Measurements from ENCODE around the gene EPM2AIP1. TPM values are rescaled to one million over a fixed set of nuclear protein-coding genes. Genes with fewer than 3 reads are reported as not detected.
A peak's percentile ranks its signal among the peaks of the same experiment; 100 is the strongest.
"Not testable (repeated sequence)": the region's sequence is repeated elsewhere in the genome, so short reads cannot be mapped to it uniquely, and the experiment has no call there.

Gene EPM2AIP1
- total RNA-seq, 2 experiments from 2014 or later: 20.0 to 21.3 TPM

DNA sequence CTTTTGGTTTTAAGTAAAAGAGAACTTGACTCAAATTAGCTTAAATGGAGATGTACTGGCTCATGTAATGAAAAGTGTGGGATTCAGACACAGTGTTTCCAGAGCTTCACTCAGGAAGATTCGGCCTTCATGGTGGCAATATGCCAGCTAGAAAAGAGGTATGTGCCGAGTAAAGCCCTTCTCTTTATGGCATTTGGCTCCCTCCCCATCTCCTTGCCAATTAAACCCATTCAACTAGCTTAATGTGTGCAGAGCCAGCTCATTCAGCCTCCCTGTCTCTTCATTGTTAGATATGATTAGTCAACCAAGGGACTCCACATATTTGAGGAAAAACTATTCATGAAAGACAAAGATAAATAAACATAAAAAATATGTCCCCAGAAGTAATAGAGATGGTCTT lies 33.1 kb downstream of the EPM2AIP1 start:
- H3K4me1 Mint-ChIP-seq: peaks cover 15% of the 10 kb centered on the region
- no peaks in the 10 kb centered on the region for H3K9me3 Mint-ChIP-seq
- DNase-seq: no peak
- H3K27ac Mint-ChIP-seq: no peak overlapping the region
- no peaks in the 10 kb centered on the region for H3K36me3 Mint-ChIP-seq (ENCODE audit: low read depth)
- H3K27me3 Mint-ChIP-seq: no peaks in the 10 kb centered on the region
- no peak overlapping the region for H3K4me3 Mint-ChIP-seq
- ChIA-PET CTCF (interaction anchor here (0.7 to 1.1 kb wide), 3 partner anchors 27 to 47 kb away, joined by 3 to 4 read pairs (median 3); no protein-coding TSS in a partner anchor), POLR2A (no interaction called here)

DNA sequence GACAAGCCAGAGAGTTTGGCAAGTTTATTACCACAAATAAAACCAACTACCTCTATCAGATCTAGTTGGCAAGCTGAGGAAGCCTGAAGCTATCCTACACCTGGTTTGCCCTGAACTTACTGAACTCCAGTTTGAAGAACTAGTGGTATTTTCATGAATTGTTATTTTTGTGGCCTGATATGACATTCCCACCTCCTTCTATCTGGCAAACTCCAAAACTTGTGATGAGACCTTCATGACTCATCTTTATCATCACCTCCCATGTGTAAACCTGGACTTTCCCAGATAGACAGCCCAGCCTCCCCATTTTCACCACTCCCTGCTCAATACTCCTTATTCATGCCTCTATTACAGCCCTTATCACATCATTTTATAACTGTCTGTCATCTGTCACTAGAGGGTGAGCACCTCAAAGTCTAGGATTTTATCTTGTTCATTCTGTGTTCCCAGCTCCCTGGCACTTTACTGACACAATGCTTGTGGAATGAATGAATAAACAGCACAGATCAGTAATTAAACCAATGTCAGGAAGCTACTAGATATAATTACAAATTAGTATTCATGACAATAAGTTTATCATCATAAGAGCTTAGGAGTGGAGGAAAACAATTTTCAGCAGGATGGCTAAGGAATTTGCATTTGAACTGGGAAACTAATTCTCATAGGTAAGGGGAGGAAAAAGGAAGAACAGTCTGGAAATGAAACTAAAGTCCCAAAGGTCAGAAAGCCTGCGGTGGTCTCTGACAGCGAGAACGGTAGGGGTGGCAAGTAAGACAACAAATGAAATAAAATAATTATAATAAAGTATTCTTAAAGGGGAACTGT lies 34.9 kb downstream of the EPM2AIP1 start:
- Mint-ChIP-seq H3K4me1 (peaks cover 15% of the 10 kb centered on the region), H3K4me3 (no peak overlapping the region), H3K27ac (no peak overlapping the region), H3K27me3 (no peaks in the 10 kb centered on the region), H3K9me3 (no peaks in the 10 kb centered on the region), H3K36me3 (ENCODE audit: low read depth) (no peaks in the 10 kb centered on the region)
- POLR2A ChIA-PET: no interaction called here
- no peak for DNase-seq
- CTCF ChIA-PET: interaction anchor here (0.6 to 2.0 kb wide), 27 partner anchors 10 to 182 kb away, joined by 3 to 10 read pairs (median 4); partner anchors contain the start of genes EPM2AIP1 and TRANK1

GRCh38 chr3:36957063-36957462 lies 35.9 kb downstream of the EPM2AIP1 start:
- ChIA-PET POLR2A (no interaction called here), CTCF (interaction anchor here (1.0 to 2.0 kb wide), 7 partner anchors 9 to 20 kb away, joined by 3 to 10 read pairs (median 4); no protein-coding TSS in a partner anchor)
- no peaks in the 10 kb centered on the region for H3K27me3 Mint-ChIP-seq
- H3K4me1 Mint-ChIP-seq: peaks cover 15% of the 10 kb centered on the region
- no peak overlapping the region for H3K4me3 Mint-ChIP-seq
- no peaks in the 10 kb centered on the region for H3K9me3 Mint-ChIP-seq
- no peak for DNase-seq
- no peaks in the 10 kb centered on the region for H3K36me3 Mint-ChIP-seq (ENCODE audit: low read depth)
- H3K27ac Mint-ChIP-seq: no peak overlapping the region

DNA sequence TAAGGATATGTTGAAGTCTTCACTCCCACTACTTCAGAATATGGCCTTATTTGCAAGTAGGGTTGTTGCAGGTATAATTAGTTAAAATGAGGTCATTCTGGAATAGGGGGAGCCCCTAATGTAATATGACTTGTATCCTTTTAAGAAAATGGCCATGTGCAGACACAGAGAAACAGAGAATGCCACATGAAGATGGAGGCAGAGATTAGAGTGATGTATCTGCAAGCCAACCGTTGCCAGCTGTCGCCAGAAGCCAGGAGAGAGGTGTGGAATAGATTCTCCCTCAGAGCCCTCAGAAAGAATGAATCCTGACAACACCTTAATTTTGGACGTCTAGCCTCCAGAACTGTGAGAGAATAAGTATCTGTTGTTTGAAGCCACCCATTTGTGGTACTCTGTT lies 36.8 kb downstream of the EPM2AIP1 start:
- H3K36me3 Mint-ChIP-seq (ENCODE audit: low read depth): no peaks in the 10 kb centered on the region
- POLR2A ChIA-PET: no interaction called here
- no peaks in the 10 kb centered on the region for H3K9me3 Mint-ChIP-seq
- no peak for DNase-seq
- H3K4me3 Mint-ChIP-seq: no peak overlapping the region
- CTCF ChIA-PET: interaction anchor here (0.6 to 1.7 kb wide), 3 partner anchors 10 to 50 kb away, joined by 3 to 5 read pairs (median 4); no protein-coding TSS in a partner anchor
- no peaks in the 10 kb centered on the region for H3K27me3 Mint-ChIP-seq
- H3K4me1 Mint-ChIP-seq: peaks cover 15% of the 10 kb centered on the region
- H3K27ac Mint-ChIP-seq: no peak overlapping the region

DNA sequence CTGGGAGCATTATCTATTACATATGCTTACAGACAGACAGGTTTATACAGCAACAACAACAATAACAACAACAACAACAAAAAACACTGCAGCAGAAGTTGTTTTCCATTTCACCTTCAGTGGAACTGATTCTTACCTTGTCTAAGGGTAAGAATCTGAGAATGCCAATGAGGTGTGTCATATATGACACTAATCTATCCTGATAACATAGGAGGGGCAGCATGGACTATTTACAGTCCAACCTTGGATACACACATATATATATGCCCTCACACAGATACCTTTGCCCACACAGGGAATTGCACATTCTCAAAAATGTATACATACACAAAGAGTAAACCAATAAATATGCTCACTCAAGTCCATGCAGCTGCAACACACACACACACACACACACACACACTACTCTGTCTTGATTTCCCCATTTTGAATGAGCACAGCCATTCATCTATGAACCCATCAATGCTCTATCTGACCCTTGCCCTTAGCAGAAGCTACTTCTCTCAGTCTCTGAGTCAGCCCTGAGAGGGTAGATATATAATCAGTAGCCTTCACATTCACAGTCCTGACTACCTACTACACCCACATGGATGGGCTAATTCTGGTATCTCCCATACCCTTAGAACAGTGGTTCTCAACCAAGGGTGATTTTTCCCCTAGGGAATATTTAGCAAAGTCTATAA lies 38.3 kb downstream of the EPM2AIP1 start:
- POLR2A ChIA-PET: no interaction called here
- CTCF ChIA-PET: interaction anchor here (0.6 to 0.8 kb wide), 2 partner anchors 9 to 47 kb away, joined by 3 to 4 read pairs; no protein-coding TSS in a partner anchor
- DNase-seq: no peak
- Mint-ChIP-seq H3K36me3 (ENCODE audit: low read depth) (no peaks in the 10 kb centered on the region), H3K27ac (no peak overlapping the region), H3K27me3 (peaks cover 2% of the 10 kb centered on the region), H3K4me3 (no peak overlapping the region), H3K9me3 (peaks cover under 1% of the 10 kb centered on the region), H3K4me1 (peaks cover 15% of the 10 kb centered on the region)

DNA sequence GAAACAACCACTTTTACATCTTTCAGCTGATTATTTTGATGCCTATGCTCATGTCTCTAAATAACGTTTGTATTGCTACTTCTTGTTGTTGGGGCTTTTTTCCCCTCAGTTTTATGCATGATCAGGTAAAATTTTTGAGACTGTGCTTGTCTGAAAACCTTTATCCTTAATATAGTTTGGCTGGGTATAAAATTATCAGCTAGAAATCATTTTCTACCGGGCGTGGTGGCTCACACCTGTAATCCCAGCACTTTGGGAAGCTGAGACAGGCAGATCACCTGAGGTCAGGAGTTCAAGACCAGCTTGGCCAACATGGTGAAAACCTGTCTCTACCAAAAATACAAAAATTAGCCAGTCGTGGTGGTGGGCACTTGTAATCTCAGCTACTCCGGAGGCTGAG lies 45.1 kb downstream of the EPM2AIP1 start:
- POLR2A ChIA-PET, DNase-seq, H3K4me3 Mint-ChIP-seq, H3K27ac Mint-ChIP-seq: not testable (repeated sequence)
- peaks cover 13% of the 10 kb centered on the region for H3K4me1 Mint-ChIP-seq
- CTCF ChIA-PET: interaction anchor here (1.3 to 1.7 kb wide), 2 partner anchors 10 to 33 kb away, joined by 4 read pairs; no protein-coding TSS in a partner anchor
- H3K27me3 Mint-ChIP-seq: peaks cover 11% of the 10 kb centered on the region
- peaks cover 14% of the 10 kb centered on the region for H3K36me3 Mint-ChIP-seq (ENCODE audit: low read depth)
- H3K9me3 Mint-ChIP-seq: peaks cover 24% of the 10 kb centered on the region

- H3K4me1 Mint-ChIP-seq: peaks cover 13% of the 10 kb centered on the region
- peaks cover 14% of the 10 kb centered on the region for H3K36me3 Mint-ChIP-seq (ENCODE audit: low read depth)
- POLR2A ChIA-PET: no interaction called here
- CTCF ChIA-PET: interaction anchor here (0.6 to 1.9 kb wide), 8 partner anchors 9 to 250 kb away, joined by 3 to 7 read pairs (median 4); no protein-coding TSS in a partner anchor
- peak overlapping the region; percentile 74 for H3K4me3 Mint-ChIP-seq
- peak overlapping the region; percentile 86 for H3K27ac Mint-ChIP-seq
- peaks cover 11% of the 10 kb centered on the region for H3K27me3 Mint-ChIP-seq
- DNase-seq: no peak
- peaks cover 24% of the 10 kb centered on the region for H3K9me3 Mint-ChIP-seq
Measured at GRCh38 chr3:36945333-36945980, 47.5 kb downstream of the EPM2AIP1 start.

DNA sequence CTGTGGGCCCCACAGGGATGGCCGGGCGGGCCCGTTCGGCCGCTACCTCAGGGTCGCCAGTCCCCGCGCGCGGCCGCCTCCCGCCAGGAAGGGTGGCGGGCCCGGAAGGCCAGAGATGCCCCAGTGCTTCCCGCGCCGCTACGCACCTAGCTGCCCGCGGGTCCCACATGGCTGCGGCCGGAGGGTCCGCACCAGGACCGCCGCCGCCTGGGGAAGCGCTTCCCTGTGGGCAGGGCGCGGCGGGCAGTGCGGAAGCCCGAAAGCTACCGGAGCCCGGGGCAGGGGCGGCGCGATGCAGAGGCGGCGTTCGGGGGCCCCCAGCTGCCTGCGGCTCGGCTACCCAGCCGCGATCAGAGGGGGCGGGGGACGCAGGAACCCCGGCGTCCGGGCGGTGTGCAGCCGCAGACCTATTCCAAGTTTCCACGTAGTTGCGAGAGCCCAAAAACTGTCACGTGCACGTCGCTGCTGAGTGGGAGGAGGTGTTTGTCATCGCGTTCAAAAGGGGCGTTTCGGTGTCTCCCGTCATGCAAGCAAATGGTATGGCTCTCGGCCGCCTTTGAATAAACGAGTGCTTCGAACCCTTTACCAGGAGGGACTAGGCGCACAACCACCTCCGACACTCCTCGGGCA lies 48.2 kb downstream of the EPM2AIP1 start, which contains the start of gene TRANK1:
Gene TRANK1, minus strand, starts transcription at position 414 of the 630 bp plus-strand sequence. Its CDS starts 245 bp downstream, at position 169.
- peak within 1 kb of the TSS; percentile 76 for H3K4me3 Mint-ChIP-seq
- peaks cover 14% of the 10 kb centered on the region for H3K36me3 Mint-ChIP-seq (ENCODE audit: low read depth)
- POLR2A ChIA-PET: no interaction called here
- H3K27ac Mint-ChIP-seq: peak within 1 kb of the TSS; percentile 86
- peaks cover 24% of the 10 kb centered on the region for H3K9me3 Mint-ChIP-seq
- H3K4me1 Mint-ChIP-seq: peaks cover 13% of the 10 kb centered on the region
- CTCF ChIA-PET: interaction anchor here (0.6 to 1.9 kb wide), 10 partner anchors 11 to 111 kb away, joined by 3 to 7 read pairs (median 4); no protein-coding TSS in a partner anchor
- peaks cover 10% of the 10 kb centered on the region for H3K27me3 Mint-ChIP-seq
- DNase-seq: peak; percentile 80

DNA sequence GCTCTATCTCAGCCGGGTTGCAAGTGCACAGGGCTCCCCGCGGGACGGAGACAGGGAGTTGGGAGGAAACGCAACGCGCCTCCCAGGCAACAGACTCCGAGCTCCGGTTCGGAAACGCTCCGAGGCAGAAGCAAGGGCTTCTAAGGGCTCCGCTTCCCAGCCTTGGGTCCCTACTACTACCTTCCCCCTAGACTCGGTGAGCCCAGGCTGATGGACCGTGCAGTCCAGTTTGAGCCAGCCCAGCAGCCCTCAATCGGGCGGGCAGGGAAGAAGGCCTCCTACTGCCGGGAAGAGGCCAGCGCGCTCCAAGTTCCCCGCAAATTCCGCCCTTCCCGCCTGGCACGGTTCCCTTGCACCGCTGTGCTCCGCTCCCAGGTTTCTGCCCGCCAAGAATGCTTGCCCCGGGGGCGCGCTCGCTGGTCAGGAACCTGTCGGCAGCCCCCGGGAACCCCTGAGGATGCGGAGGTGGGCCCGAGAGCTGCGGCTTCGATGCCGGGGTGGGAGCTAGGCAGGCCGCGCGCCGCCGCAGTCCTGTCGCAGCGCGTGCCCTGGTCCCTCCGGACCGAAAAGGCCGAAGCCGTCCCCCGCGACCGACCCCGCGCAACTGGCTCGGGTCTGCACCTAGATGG lies 48.8 kb downstream of the EPM2AIP1 start:
- DNase-seq: peak; percentile 21
- Mint-ChIP-seq H3K4me3 (peak overlapping the region; percentile 76), H3K4me1 (peaks cover 13% of the 10 kb centered on the region), H3K27ac (peak overlapping the region; percentile 78), H3K27me3 (peaks cover 4% of the 10 kb centered on the region), H3K9me3 (peaks cover 19% of the 10 kb centered on the region), H3K36me3 (ENCODE audit: low read depth) (peaks cover 12% of the 10 kb centered on the region)
- POLR2A ChIA-PET: no interaction called here
- CTCF ChIA-PET: interaction anchor here (0.6 to 1.9 kb wide), 12 partner anchors 10 to 111 kb away, joined by 3 to 7 read pairs (median 4); no protein-coding TSS in a partner anchor

- ChIA-PET POLR2A (interaction anchor here (0.5 kb wide), 1 partner anchor 106 kb away, joined by 4 read pairs; no protein-coding TSS in a partner anchor), CTCF (interaction anchor here (0.9 to 1.9 kb wide), 4 partner anchors 12 to 38 kb away, joined by 3 to 7 read pairs (median 6); no protein-coding TSS in a partner anchor)
- peak overlapping the region; percentile 76 for H3K4me3 Mint-ChIP-seq
- H3K27ac Mint-ChIP-seq: peak overlapping the region; percentile 78
- peaks cover 13% of the 10 kb centered on the region for H3K4me1 Mint-ChIP-seq
- no peak for DNase-seq
- peaks cover 9% of the 10 kb centered on the region for H3K36me3 Mint-ChIP-seq (ENCODE audit: low read depth)
- H3K9me3 Mint-ChIP-seq: peaks cover 16% of the 10 kb centered on the region
- peaks cover 2% of the 10 kb centered on the region for H3K27me3 Mint-ChIP-seq
Measured at GRCh38 chr3:36943601-36944000, 49.3 kb downstream of the EPM2AIP1 start.

DNA sequence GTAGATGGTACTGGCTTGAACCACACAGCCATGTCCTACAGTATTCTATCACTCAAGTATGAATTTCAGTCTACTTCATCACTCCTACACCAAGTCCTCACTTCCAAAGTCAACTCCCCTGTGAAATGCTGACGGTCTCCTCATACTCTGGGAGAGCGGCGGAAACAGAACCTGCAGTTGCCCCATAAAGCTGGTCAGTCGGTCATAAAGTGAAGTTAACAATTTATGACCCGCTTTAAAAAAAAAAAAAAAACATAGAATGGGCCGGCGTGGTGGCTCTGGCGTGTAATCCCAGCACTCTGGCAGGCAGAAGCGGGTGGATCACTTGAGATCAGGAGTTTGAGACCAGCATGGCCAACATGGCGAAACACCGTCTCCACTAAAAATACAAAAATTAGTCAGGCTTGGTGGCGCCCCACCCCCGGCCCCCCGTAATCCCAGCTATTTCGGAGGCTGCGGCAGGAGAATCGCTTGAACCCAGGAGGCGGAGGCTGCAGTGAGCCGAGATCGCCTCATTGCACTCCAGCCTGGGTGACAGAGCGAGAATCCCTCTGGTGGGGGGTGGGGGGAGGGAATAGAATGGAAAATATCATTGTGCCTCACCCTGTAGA lies 50.2 kb downstream of the EPM2AIP1 start:
- Mint-ChIP-seq H3K4me1 (peaks cover 13% of the 10 kb centered on the region), H3K36me3 (ENCODE audit: low read depth) (peaks cover 6% of the 10 kb centered on the region), H3K9me3 (peaks cover 11% of the 10 kb centered on the region), H3K27me3 (peaks cover 2% of the 10 kb centered on the region), H3K27ac (no peak overlapping the region), H3K4me3 (no peak overlapping the region)
- POLR2A ChIA-PET: no interaction called here
- CTCF ChIA-PET: interaction anchor here (0.5 to 1.2 kb wide), 4 partner anchors 13 to 64 kb away, joined by 4 to 6 read pairs (median 4); no protein-coding TSS in a partner anchor
- no peak for DNase-seq
